ENCODE results near the gene NEUROD2.

DNA sequence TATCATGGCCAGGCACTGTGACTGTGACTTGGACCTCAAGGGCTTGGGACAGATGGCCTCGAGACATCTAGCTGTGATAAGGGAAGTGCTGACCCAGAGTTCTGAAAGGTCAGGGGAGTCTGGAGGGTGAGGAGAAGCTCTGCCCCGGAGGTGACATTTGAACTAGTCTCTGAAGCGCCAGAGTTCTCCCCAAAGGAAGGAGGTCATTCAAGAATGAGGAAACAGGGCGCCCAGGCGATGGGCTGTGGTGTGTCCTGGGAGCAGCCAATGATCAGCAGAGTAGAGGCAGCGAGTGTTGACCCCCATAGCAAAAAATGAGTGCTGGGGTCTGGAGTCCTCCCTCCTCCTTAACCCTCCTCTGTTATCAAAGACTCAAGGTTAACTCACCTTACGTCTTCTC, 34.2 kb upstream of the NEUROD2 start:
- TF ChIP-seq, protein P1, sequence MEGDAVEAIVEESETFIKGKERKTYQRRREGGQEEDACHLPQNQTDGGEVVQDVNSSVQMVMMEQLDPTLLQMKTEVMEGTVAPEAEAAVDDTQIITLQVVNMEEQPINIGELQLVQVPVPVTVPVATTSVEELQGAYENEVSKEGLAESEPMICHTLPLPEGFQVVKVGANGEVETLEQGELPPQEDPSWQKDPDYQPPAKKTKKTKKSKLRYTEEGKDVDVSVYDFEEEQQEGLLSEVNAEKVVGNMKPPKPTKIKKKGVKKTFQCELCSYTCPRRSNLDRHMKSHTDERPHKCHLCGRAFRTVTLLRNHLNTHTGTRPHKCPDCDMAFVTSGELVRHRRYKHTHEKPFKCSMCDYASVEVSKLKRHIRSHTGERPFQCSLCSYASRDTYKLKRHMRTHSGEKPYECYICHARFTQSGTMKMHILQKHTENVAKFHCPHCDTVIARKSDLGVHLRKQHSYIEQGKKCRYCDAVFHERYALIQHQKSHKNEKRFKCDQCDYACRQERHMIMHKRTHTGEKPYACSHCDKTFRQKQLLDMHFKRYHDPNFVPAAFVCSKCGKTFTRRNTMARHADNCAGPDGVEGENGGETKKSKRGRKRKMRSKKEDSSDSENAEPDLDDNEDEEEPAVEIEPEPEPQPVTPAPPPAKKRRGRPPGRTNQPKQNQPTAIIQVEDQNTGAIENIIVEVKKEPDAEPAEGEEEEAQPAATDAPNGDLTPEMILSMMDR (conservative IDR thresholded peaks at IDR 0.05; ENCODE audit: low read depth in 2 of 2), result no peak
- TF ChIP-seq EZH2 (IDR thresholded peaks at IDR 0.05; ENCODE audit: low read depth, unreplicated experiment), result no peak
- TF ChIP-seq POLR2AphosphoS5 (IDR thresholded peaks at IDR 0.05; ENCODE audit: low read depth), result no peak
- no peak for TF ChIP-seq JUNB (IDR thresholded peaks at IDR 0.05; ENCODE audit: unreplicated experiment)
- no peak for TF ChIP-seq CREB1 (CRISPR knock-in tag; IDR thresholded peaks at IDR 0.05; ENCODE audit: low read depth)
- TF ChIP-seq, protein P2, sequence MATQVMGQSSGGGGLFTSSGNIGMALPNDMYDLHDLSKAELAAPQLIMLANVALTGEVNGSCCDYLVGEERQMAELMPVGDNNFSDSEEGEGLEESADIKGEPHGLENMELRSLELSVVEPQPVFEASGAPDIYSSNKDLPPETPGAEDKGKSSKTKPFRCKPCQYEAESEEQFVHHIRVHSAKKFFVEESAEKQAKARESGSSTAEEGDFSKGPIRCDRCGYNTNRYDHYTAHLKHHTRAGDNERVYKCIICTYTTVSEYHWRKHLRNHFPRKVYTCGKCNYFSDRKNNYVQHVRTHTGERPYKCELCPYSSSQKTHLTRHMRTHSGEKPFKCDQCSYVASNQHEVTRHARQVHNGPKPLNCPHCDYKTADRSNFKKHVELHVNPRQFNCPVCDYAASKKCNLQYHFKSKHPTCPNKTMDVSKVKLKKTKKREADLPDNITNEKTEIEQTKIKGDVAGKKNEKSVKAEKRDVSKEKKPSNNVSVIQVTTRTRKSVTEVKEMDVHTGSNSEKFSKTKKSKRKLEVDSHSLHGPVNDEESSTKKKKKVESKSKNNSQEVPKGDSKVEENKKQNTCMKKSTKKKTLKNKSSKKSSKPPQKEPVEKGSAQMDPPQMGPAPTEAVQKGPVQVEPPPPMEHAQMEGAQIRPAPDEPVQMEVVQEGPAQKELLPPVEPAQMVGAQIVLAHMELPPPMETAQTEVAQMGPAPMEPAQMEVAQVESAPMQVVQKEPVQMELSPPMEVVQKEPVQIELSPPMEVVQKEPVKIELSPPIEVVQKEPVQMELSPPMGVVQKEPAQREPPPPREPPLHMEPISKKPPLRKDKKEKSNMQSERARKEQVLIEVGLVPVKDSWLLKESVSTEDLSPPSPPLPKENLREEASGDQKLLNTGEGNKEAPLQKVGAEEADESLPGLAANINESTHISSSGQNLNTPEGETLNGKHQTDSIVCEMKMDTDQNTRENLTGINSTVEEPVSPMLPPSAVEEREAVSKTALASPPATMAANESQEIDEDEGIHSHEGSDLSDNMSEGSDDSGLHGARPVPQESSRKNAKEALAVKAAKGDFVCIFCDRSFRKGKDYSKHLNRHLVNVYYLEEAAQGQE (IDR thresholded peaks at IDR 0.05; ENCODE audit: unreplicated experiment), result no peak
- TF ChIP-seq EZH2phosphoT487 (IDR thresholded peaks at IDR 0.05; ENCODE audit: unreplicated experiment), result no peak
- no peak for TF ChIP-seq ZNF114 (CRISPR knock-in tag; IDR thresholded peaks at IDR 0.05)
- TF ChIP-seq ZNF331 (CRISPR knock-in tag; IDR thresholded peaks at IDR 0.05; ENCODE audit: low read depth), result no peak
- TF ChIP-seq, protein P3, sequence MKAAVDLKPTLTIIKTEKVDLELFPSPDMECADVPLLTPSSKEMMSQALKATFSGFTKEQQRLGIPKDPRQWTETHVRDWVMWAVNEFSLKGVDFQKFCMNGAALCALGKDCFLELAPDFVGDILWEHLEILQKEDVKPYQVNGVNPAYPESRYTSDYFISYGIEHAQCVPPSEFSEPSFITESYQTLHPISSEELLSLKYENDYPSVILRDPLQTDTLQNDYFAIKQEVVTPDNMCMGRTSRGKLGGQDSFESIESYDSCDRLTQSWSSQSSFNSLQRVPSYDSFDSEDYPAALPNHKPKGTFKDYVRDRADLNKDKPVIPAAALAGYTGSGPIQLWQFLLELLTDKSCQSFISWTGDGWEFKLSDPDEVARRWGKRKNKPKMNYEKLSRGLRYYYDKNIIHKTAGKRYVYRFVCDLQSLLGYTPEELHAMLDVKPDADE (IDR thresholded peaks at IDR 0.05), result no peak
- TF ChIP-seq NANOG (IDR thresholded peaks at IDR 0.05; ENCODE audit: borderline replicate concordance), result no peak
